HepG2 (cell line): Measurements from ENCODE around the gene UEVLD. TPM values are rescaled to one million over a fixed set of nuclear protein-coding genes. Genes with fewer than 3 reads are reported as not detected.

Experiments used
- GTF3A ChIP-seq: sonication (generic); formaldehyde crosslinking; conservative IDR thresholded peaks from 2 replicates; pipeline ENCODE4 v1.4.0; 2020; ENCODE audit warnings: mild to moderate bottlenecking, missing genetic modification reagents
- HNRNPLL ChIP-seq: fragments of 200-400 bp; formaldehyde crosslinking; IDR thresholded peaks from 2 replicates; pipeline ENCODE4 v1.6.1; 2017; ENCODE audit warnings: mild to moderate bottlenecking, low read depth, low read length; ENCODE audit not compliant: poor library complexity, severe bottlenecking
- MED13 ChIP-seq: sonication (generic); formaldehyde crosslinking; IDR thresholded peaks from 2 replicates; pipeline ENCODE4 v1.5.0; 2020; ENCODE audit warnings: missing genetic modification reagents
- MLLT10 ChIP-seq: sonication (generic); formaldehyde crosslinking; IDR thresholded peaks from 2 replicates; pipeline ENCODE4 v1.4.0; 2020; ENCODE audit warnings: missing genetic modification reagents
- NFE2L2 ChIP-seq: fragments of 150-350 bp; IDR thresholded peaks from 2 replicates; pipeline ENCODE4 v1.6.1; 2014; ENCODE audit warnings: low read length
- SRSF9 ChIP-seq: fragments of 200-400 bp; formaldehyde crosslinking; IDR thresholded peaks from 2 replicates; pipeline ENCODE4 v1.6.1; 2018; ENCODE audit warnings: borderline replicate concordance, mild to moderate bottlenecking, low read depth, low read length; ENCODE audit not compliant: insufficient read depth, poor library complexity, severe bottlenecking
- STAT5B ChIP-seq: sonication (generic); formaldehyde crosslinking; IDR thresholded peaks from 2 replicates; pipeline ENCODE4 v1.4.0; 2020; ENCODE audit warnings: missing genetic modification reagents
- TSC22D2 ChIP-seq: sonication (generic); formaldehyde crosslinking; IDR thresholded peaks from 2 replicates; pipeline ENCODE4 v1.5.1; 2020; ENCODE audit warnings: missing genetic modification reagents, mild to moderate bottlenecking, borderline replicate concordance
- ZFP90 ChIP-seq: sonication (generic); formaldehyde crosslinking; IDR thresholded peaks from 2 replicates; pipeline ENCODE4 v1.8.0; 2022; ENCODE audit warnings: missing genetic modification reagents, mild to moderate bottlenecking, inconsistent platforms, borderline replicate concordance
- ZNF292 ChIP-seq: sonication (generic); formaldehyde crosslinking; IDR thresholded peaks from 2 replicates; pipeline ENCODE4 v1.8.1; 2022; ENCODE audit warnings: mild to moderate bottlenecking, low read depth, missing genetic modification reagents, borderline replicate concordance
- ZNF335 ChIP-seq: sonication (generic); formaldehyde crosslinking; IDR thresholded peaks from 2 replicates; pipeline ENCODE4 v1.4.0; 2020; ENCODE audit warnings: missing genetic modification reagents
- ZNF34 ChIP-seq: sonication (generic); formaldehyde crosslinking; IDR thresholded peaks from 2 replicates; pipeline ENCODE4 v1.4.0; 2020; ENCODE audit warnings: mild to moderate bottlenecking, missing genetic modification reagents, borderline replicate concordance
- ZNF350 ChIP-seq: sonication (generic); formaldehyde crosslinking; IDR thresholded peaks from 2 replicates; pipeline ENCODE4 v1.4.0; 2020; ENCODE audit warnings: mild to moderate bottlenecking, low read depth, missing genetic modification reagents, borderline replicate concordance
- ZNF451 ChIP-seq: sonication (generic); formaldehyde crosslinking; IDR thresholded peaks from 2 replicates; pipeline ENCODE4 v1.5.0; 2020; ENCODE audit warnings: mild to moderate bottlenecking, missing genetic modification reagents
- polyA plus RNA-seq, 8 experiments: library from polyadenylated mRNA; depleted of rRNA in 3 of 8; stranded (reverse) in 7 of 8; unstranded in 1 of 8; fragments of >200 nt; fragmentation: Illumina TruSeq in 4 of 8; extraction: Trizol in 4 of 8; gene quantifications; 2 replicates each; pipeline versions ENCODE4 v1.2.1 to v1.2.3, GENCODE V29; 2011 to 2016; ENCODE audit warnings: low read depth in 4 of 8, missing spikeins in 1 of 8, mixed read lengths in 1 of 8; ENCODE audit not compliant: insufficient read depth in 1 of 8
- total RNA-seq, 5 experiments: library from RNA; depleted of rRNA; stranded (reverse); fragments of >200 nt; fragmentation: Illumina TruSeq; extraction: Trizol; gene quantifications; 2 replicates each; pipeline ENCODE4 v1.2.3, GENCODE V29; 2016; ENCODE audit warnings: low read depth in 1 of 5
- TF ChIP-seq, protein P1 (sequence below): sonication (generic); formaldehyde crosslinking; IDR thresholded peaks from 2 replicates; pipeline ENCODE4 v1.4.0; 2020; ENCODE audit warnings: missing genetic modification reagents, mild to moderate bottlenecking, borderline replicate concordance
- TF ChIP-seq, protein P2 (sequence below): sonication (generic); formaldehyde crosslinking; IDR thresholded peaks from 2 replicates; pipeline ENCODE4 v1.8.1; 2023; ENCODE audit warnings: mild to moderate bottlenecking, missing genetic modification reagents
- TF ChIP-seq, protein P3 (sequence below): sonication (generic); formaldehyde crosslinking; IDR thresholded peaks from 2 replicates; pipeline ENCODE4 v1.5.0; 2020; ENCODE audit warnings: missing genetic modification reagents
- TF ChIP-seq, protein P4 (sequence below): sonication (generic); formaldehyde crosslinking; conservative IDR thresholded peaks from 2 replicates; pipeline ENCODE4 v1.8.0; 2022; ENCODE audit warnings: missing genetic modification reagents
- TF ChIP-seq, protein P5 (sequence below): fragments of 450-650 bp; IDR thresholded peaks from 2 replicates; pipeline ENCODE4 v1.6.1; 2016

The UEVLD gene
- total and polyA plus RNA-seq, 2 of the 13 experiments (the other 11 are each of a cell fraction or from before 2014, with no cell fraction given), result 5.7 to 13.7 TPM

DNA sequence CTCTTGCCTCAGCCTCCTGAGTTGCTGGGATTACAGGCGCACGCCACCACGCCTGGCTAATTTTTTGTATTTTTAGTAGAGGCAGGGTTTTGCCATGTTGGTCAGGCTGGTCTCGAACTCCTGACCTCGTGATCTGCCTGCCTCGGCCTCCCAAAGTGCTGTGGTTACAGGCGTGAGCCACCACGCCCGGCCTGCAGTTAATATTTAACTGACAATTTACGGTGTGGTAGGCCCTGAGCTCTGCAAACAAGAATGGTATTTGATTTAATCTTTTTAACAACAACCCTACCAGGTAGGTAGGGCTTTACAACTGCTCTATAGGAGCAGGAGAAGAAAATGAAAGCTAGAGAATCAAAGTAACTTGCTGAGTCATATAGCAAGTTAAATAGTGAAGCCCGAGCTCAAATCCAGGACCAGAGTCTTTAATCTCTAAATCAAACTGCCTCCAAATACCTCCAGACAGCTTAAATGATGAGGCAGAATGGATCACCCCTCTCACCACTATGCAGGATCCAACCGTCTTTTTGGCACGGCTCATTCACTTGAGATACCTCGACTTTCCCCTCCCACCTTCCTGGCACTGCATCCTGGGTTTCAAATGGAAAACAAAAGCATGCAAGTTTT lies 9.4 kb downstream of the UEVLD start (continued):
- TF ChIP-seq, protein P1, sequence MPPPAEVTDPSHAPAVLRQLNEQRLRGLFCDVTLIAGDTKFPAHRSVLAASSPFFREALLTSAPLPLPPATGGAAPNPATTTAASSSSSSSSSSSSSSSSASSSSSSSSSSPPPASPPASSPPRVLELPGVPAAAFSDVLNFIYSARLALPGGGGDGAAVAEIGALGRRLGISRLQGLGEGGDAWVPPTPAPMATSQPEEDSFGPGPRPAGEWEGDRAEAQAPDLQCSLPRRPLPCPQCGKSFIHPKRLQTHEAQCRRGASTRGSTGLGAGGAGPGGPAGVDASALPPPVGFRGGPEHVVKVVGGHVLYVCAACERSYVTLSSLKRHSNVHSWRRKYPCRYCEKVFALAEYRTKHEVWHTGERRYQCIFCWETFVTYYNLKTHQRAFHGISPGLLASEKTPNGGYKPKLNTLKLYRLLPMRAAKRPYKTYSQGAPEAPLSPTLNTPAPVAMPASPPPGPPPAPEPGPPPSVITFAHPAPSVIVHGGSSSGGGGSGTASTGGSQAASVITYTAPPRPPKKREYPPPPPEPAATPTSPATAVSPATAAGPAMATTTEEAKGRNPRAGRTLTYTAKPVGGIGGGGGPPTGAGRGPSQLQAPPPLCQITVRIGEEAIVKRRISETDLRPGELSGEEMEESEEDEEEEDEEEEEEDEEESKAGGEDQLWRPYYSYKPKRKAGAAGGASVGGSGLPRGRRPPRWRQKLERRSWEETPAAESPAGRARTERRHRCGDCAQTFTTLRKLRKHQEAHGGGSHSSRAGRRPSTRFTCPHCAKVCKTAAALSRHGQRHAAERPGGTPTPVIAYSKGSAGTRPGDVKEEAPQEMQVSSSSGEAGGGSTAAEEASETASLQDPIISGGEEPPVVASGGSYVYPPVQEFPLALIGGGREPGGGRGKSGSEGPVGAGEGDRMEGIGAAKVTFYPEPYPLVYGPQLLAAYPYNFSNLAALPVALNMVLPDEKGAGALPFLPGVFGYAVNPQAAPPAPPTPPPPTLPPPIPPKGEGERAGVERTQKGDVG (CRISPR knock-in tag), result no peak
- no peak for TF ChIP-seq ZNF34 (CRISPR knock-in tag)
- no peak for TF ChIP-seq TSC22D2 (CRISPR knock-in tag)
- peak; percentile 79; the same call in 1 of the 2 replicates for TF ChIP-seq ZFP90 (CRISPR knock-in tag)
- no peak for TF ChIP-seq ZNF292 (CRISPR knock-in tag)
- TF ChIP-seq SRSF9, result no peak
- TF ChIP-seq NFE2L2, result peak; percentile 97
- TF ChIP-seq, protein P2, sequence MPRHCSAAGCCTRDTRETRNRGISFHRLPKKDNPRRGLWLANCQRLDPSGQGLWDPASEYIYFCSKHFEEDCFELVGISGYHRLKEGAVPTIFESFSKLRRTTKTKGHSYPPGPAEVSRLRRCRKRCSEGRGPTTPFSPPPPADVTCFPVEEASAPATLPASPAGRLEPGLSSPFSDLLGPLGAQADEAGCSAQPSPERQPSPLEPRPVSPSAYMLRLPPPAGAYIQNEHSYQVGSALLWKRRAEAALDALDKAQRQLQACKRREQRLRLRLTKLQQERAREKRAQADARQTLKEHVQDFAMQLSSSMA, result no peak
- TF ChIP-seq, protein P3, sequence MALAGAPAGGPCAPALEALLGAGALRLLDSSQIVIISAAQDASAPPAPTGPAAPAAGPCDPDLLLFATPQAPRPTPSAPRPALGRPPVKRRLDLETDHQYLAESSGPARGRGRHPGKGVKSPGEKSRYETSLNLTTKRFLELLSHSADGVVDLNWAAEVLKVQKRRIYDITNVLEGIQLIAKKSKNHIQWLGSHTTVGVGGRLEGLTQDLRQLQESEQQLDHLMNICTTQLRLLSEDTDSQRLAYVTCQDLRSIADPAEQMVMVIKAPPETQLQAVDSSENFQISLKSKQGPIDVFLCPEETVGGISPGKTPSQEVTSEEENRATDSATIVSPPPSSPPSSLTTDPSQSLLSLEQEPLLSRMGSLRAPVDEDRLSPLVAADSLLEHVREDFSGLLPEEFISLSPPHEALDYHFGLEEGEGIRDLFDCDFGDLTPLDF (CRISPR knock-in tag), result no peak
- no peak for TF ChIP-seq MLLT10
- peak; percentile 31; the same call in 1 of the 2 replicates for TF ChIP-seq ZNF350 (CRISPR knock-in tag)
- TF ChIP-seq MED13 (CRISPR knock-in tag), result no peak
- TF ChIP-seq, protein P4, sequence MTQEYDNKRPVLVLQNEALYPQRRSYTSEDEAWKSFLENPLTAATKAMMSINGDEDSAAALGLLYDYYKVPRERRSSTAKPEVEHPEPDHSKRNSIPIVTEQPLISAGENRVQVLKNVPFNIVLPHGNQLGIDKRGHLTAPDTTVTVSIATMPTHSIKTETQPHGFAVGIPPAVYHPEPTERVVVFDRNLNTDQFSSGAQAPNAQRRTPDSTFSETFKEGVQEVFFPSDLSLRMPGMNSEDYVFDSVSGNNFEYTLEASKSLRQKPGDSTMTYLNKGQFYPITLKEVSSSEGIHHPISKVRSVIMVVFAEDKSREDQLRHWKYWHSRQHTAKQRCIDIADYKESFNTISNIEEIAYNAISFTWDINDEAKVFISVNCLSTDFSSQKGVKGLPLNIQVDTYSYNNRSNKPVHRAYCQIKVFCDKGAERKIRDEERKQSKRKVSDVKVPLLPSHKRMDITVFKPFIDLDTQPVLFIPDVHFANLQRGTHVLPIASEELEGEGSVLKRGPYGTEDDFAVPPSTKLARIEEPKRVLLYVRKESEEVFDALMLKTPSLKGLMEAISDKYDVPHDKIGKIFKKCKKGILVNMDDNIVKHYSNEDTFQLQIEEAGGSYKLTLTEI (CRISPR knock-in tag), result no peak
- TF ChIP-seq GTF3A, result no peak
- TF ChIP-seq, protein P5, sequence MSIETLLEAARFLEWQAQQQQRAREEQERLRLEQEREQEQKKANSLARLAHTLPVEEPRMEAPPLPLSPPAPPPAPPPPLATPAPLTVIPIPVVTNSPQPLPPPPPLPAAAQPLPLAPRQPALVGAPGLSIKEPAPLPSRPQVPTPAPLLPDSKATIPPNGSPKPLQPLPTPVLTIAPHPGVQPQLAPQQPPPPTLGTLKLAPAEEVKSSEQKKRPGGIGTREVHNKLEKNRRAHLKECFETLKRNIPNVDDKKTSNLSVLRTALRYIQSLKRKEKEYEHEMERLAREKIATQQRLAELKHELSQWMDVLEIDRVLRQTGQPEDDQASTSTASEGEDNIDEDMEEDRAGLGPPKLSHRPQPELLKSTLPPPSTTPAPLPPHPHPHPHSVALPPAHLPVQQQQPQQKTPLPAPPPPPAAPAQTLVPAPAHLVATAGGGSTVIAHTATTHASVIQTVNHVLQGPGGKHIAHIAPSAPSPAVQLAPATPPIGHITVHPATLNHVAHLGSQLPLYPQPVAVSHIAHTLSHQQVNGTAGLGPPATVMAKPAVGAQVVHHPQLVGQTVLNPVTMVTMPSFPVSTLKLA, result no peak
- no peak for TF ChIP-seq ZNF451 (CRISPR knock-in tag)
- no peak for TF ChIP-seq STAT5B (CRISPR knock-in tag)
- no peak for TF ChIP-seq HNRNPLL
- TF ChIP-seq ZNF335, result no peak
